ENCODE measurements around the gene MAPK8IP3.

DNA sequence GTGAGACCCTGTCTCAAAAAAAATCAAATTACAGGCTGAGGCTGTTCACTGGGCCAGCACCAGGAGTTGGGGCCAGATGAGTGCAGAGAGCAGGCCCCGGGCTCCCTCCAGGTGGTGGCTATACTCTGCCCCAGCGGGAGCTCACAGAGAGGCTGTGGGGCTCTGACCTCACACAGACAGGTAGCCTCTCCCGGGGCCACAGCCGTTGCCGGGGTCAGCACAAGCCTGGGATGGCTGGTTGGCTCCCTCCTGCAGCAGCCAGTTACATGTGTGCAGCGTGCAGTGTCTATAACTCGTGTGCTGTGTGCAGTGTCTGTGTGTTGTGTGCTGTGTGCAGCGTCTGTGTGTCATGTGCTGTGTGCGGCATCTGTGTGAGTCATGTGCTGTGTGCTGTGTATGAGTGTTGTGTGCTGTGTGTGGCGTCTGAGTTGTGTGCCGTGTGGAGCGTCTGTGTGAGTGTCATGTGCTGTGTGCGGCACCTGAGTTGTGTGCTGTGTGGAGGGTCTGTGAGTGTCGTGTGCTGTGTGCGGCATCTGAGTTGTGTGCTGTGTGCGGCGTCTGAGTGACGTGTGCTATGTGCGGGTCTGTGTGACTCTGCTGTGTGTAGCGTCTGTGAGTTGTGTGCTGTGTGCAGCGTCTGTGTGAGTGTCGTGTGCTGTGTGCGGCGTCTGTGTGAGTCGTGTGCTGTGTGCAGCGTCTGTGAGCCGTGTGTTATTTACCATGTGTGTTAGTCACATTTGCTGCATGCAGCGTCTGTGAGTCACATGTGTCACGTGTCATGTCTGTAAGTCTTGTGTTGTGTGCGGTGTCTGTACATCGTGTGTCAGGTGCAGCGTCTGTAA is 20.9 kb downstream of the MAPK8IP3 start:
- TF ChIP-seq, protein P1, sequence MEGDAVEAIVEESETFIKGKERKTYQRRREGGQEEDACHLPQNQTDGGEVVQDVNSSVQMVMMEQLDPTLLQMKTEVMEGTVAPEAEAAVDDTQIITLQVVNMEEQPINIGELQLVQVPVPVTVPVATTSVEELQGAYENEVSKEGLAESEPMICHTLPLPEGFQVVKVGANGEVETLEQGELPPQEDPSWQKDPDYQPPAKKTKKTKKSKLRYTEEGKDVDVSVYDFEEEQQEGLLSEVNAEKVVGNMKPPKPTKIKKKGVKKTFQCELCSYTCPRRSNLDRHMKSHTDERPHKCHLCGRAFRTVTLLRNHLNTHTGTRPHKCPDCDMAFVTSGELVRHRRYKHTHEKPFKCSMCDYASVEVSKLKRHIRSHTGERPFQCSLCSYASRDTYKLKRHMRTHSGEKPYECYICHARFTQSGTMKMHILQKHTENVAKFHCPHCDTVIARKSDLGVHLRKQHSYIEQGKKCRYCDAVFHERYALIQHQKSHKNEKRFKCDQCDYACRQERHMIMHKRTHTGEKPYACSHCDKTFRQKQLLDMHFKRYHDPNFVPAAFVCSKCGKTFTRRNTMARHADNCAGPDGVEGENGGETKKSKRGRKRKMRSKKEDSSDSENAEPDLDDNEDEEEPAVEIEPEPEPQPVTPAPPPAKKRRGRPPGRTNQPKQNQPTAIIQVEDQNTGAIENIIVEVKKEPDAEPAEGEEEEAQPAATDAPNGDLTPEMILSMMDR (IDR thresholded peaks at IDR 0.05): no peak
- TF ChIP-seq ZFX (IDR thresholded peaks at IDR 0.05; ENCODE audit: borderline replicate concordance): no peak

All from 22Rv1 (cell line).